T-cell (primary cell): ENCODE data around the gene TROAP. TPM values are rescaled to one million over a fixed set of nuclear protein-coding genes. Genes with fewer than 3 reads are reported as not detected.
"Not testable (repeated sequence)": the region's sequence is repeated elsewhere in the genome, so short reads cannot be mapped to it uniquely, and the experiment has no call there.

Source experiments
- ATAC-seq, 4 experiments: fragments of 200-7000 bp in 3 of 4; fragments of 150-1000 bp in 1 of 4; cut with Tn5 transposase; replicated peaks in 1 of 4; 1 replicate in 3 of 4; 2 replicates in 1 of 4; pipeline ENCODE4 v1.10.0; 2021; ENCODE audit warnings: moderate library complexity in 3 of 4, mild to moderate bottlenecking in 2 of 4, moderate number of reproducible peaks in 1 of 4
- CTCF ChIA-PET, 2 donors: fragments of 300-600 bp; sonication (Branson Sonifier 250); formaldehyde crosslinking; loops; one replicate each; lab custom pipeline; 2022; ENCODE audit warnings: antibody characterized with exemption in 2 of 2; lab: Charles Lee
- POLR2A ChIA-PET, 2 donors: fragments of 300-600 bp; sonication (Branson Sonifier 250); formaldehyde crosslinking; loops; one replicate each; lab custom pipeline; 2022; ENCODE audit warnings: antibody characterized with exemption in 2 of 2; lab: Charles Lee
- DNase-seq, 35 experiments: peaks; one replicate each; pipeline versions ENCODE4 v3.0.0 to v3.0.0-alpha.2; 2013 to 2023
- H3K27ac ChIP-seq: one replicate; pipeline ENCODE4 v1.5.1; 2013; ENCODE audit warnings: low read length
- H3K27me3 ChIP-seq, 2 experiments: replicated peaks in 1 of 2; 1 replicate in 1 of 2; 2 replicates in 1 of 2; pipeline versions ENCODE4 v1.6.1 to v1.7.0; 2013; ENCODE audit warnings: low read length in 1 of 2, mixed read lengths in 1 of 2; ENCODE audit not compliant: control insufficient read depth in 2 of 2, insufficient read depth in 2 of 2; ENCODE audit errors: extremely low read depth in 1 of 2
- H3K36me3 ChIP-seq, 2 donors: 1 replicate in 1 of 2; 2 replicates in 1 of 2; pipeline versions ENCODE4 v1.6.1 to v1.7.0; 2013; ENCODE audit warnings: low read length in 1 of 2; ENCODE audit not compliant: control insufficient read depth in 2 of 2, insufficient read depth in 1 of 2; ENCODE audit errors: extremely low read depth in 1 of 2
- H3K4me1 ChIP-seq, 2 experiments: 1 replicate in 1 of 2; 2 replicates in 1 of 2; pipeline versions ENCODE4 v1.6.1 to v1.7.0; 2013; ENCODE audit warnings: low read length in 2 of 2, mixed read lengths in 1 of 2; ENCODE audit not compliant: insufficient read depth in 2 of 2, control insufficient read depth in 1 of 2; ENCODE audit errors: extremely low read depth in 1 of 2
- H3K4me3 ChIP-seq, 2 donors: 1 replicate in 1 of 2; 2 replicates in 1 of 2; pipeline versions ENCODE4 v1.5.1 to v1.7.0; 2013; ENCODE audit warnings: mild to moderate bottlenecking in 2 of 2, low read length in 1 of 2, moderate library complexity in 1 of 2; ENCODE audit not compliant: control insufficient read depth in 1 of 2; ENCODE audit errors: extremely low read depth in 1 of 2
- H3K9me3 ChIP-seq: 2 replicates; pipeline ENCODE4 v1.7.0; 2013
- H3K27ac Mint-ChIP-seq, 2 donors: one replicate each; pipeline ENCODE4 v1.8.0; 2020 to 2021; ENCODE audit warnings: mild to moderate bottlenecking in 2 of 2, mixed read lengths in 2 of 2
- H3K27me3 Mint-ChIP-seq, 2 donors: one replicate each; pipeline ENCODE4 v1.8.0; 2021 to 2022; ENCODE audit warnings: mixed read lengths in 2 of 2
- H3K36me3 Mint-ChIP-seq: one replicate; pipeline ENCODE4 v1.8.0; 2021; ENCODE audit warnings: mixed read lengths
- H3K4me1 Mint-ChIP-seq, 3 donors: one replicate each; pipeline ENCODE4 v1.8.0; 2020 to 2022; ENCODE audit warnings: mixed read lengths in 3 of 3, mild to moderate bottlenecking in 1 of 3
- H3K4me3 Mint-ChIP-seq, 3 donors: one replicate each; pipeline ENCODE4 v1.8.0; 2020 to 2022; ENCODE audit warnings: mild to moderate bottlenecking in 3 of 3, mixed read lengths in 3 of 3, moderate library complexity in 3 of 3
- H3K9me3 Mint-ChIP-seq, 3 donors: one replicate each; pipeline ENCODE4 v1.8.0; 2020 to 2022; ENCODE audit warnings: mixed read lengths in 3 of 3
- WGBS: methylation state at CpG from one replicate; pipeline ENCODE4 v1.1.5; 2013; ENCODE audit warnings: missing lambda C conversion rate; ENCODE audit not compliant: insufficient coverage; 5-methylcytosine and 5-hydroxymethylcytosine counted together
- total RNA-seq, 35 experiments: library from RNA in 6 of 35; stranded (reverse) in 6 of 35; fragments of 120-200 nt in 1 of 35; gene quantifications; one replicate each; pipeline versions ENCODE4 v1.2.1 to v1.2.4 and lab custom pipeline; 2013 to 2026

TROAP gene
- total RNA-seq, 5 donors from 2014 or later (not counting 1 experiment from before 2014, with no cell fraction given): 0.98 to 1.9 (median 1.3) TPM

DNA sequence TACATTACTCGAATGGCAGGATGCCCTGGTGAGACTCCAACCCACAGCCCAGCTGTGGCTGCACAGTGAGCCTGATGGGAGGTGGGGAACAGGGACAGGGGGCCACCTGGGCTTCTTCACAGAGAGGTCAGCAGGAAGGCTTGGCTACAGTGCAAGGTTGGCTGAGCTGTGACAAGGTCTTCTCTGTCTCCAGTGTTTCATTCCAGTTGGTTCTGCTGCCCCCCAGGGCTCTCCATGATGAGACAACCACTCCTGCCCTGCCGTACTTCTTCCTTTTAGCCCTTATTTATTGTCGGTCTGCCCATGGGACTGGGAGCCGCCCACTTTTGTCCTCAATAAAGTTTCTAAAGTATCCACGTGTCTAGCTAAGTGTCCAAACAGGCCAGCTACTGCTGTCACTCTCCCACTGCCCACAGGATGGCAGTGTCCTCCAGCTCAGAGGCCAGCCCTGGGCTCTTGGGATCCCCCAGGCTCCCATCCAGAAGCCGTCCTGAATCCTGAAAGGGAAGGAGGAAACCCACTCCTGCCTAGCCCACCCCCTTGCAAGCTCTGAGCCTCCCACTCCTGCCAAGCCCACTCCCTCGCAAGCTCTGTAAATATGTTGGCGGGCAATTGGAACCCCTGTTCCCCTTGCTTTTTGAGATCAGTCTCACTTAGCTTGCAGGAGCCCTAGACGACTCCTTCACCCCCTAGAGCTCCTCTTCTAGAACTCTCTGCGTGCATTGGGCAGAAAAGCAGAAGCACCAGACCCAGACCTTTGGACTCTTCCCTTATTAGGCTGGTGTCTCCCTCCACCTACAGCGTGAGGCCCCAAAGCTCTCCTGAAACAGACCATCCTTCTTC lies 8.5 kb downstream of the TROAP start:
- Mint-ChIP-seq H3K4me1 (peaks cover 1 to 15% (median 6%) of the 10 kb centered on the region in 3 donors), H3K4me3 (no peak overlapping the region), H3K27me3 (peaks cover 36 to 43% of the 10 kb centered on the region in 2 donors), H3K9me3 (no peaks in the 10 kb centered on the region), H3K36me3 (no peaks in the 10 kb centered on the region), H3K27ac (no peak overlapping the region)
- H3K4me1 ChIP-seq: peaks cover 0 to 14% of the 10 kb centered on the region in 2 experiments
- CTCF ChIA-PET: interaction anchor here (0.6 to 2.5 kb wide), 12 partner anchors 9 to 183 kb away, joined by 3 to 13 read pairs (median 4); partner anchors contain the start of gene TROAP (in 2 of the 2)
- no peak overlapping the region for H3K4me3 ChIP-seq
- no peaks in the 10 kb centered on the region for H3K36me3 ChIP-seq
- H3K27ac ChIP-seq: no peak overlapping the region
- no peak for DNase-seq
- H3K27me3 ChIP-seq: peaks cover 5 to 63% of the 10 kb centered on the region in 2 experiments
- POLR2A ChIA-PET: interaction anchor here in 1 of 2 donors (0.7 kb wide), 1 partner anchor 262 kb away, joined by 3 read pairs; no protein-coding TSS in a partner anchor
- H3K9me3 ChIP-seq: no peaks in the 10 kb centered on the region
- ATAC-seq: peak in 3 of 4 experiments; percentile 37 to 67 (median 50)
- WGBS: 86% methylated on average over 10 of the region's 11 CpGs

DNA sequence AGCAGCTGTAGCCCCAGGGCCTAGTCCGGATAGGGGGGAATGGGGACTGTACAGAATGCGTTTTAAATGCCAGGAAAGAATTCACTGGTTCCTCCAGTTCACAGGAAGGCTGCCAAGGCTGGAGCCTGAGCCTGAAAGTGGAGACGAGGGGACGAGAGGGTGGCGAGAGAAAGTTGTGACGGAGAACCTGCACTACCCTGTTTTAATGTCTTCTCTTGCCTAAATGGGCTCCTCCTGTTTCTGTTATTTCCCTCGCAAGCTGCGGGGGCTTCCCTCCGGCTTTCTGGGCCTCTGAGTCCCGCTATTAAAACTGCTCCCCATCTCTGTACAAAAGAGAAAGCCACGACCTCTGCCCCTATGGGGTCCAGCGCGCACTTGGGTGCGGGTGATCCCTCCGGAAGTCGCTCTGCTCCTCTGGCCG lies 9.4 kb downstream of the TROAP start:
- DNase-seq (no peak), ATAC-seq (no peak)
- WGBS: 81% methylated on average over 17 of the region's 17 CpGs
- peaks cover 10 to 23% (median 12%) of the 10 kb centered on the region in 3 donors for H3K4me1 Mint-ChIP-seq
- peaks cover 0 to 22% of the 10 kb centered on the region in 2 experiments for H3K4me1 ChIP-seq
- H3K27me3 ChIP-seq: peaks cover 7 to 71% of the 10 kb centered on the region in 2 experiments
- H3K9me3 Mint-ChIP-seq: no peaks in the 10 kb centered on the region
- peak overlapping the region in 2 of 3 donors; percentile 13 to 51 for H3K4me3 Mint-ChIP-seq
- no peaks in the 10 kb centered on the region for H3K36me3 ChIP-seq
- no peak overlapping the region for H3K4me3 ChIP-seq
- H3K9me3 ChIP-seq: no peaks in the 10 kb centered on the region
- H3K27me3 Mint-ChIP-seq: peaks cover 43 to 52% of the 10 kb centered on the region in 2 donors
- H3K27ac ChIP-seq: no peak overlapping the region
- peak overlapping the region in 1 of 2 donors; percentile 39 for H3K27ac Mint-ChIP-seq
- POLR2A ChIA-PET: no interaction called here
- H3K36me3 Mint-ChIP-seq: no peaks in the 10 kb centered on the region
- CTCF ChIA-PET: interaction anchor here (0.6 to 2.5 kb wide), 8 partner anchors 9 to 182 kb away, joined by 3 to 13 read pairs (median 8); partner anchors contain the start of gene TROAP (in 1 of the 2)

DNA sequence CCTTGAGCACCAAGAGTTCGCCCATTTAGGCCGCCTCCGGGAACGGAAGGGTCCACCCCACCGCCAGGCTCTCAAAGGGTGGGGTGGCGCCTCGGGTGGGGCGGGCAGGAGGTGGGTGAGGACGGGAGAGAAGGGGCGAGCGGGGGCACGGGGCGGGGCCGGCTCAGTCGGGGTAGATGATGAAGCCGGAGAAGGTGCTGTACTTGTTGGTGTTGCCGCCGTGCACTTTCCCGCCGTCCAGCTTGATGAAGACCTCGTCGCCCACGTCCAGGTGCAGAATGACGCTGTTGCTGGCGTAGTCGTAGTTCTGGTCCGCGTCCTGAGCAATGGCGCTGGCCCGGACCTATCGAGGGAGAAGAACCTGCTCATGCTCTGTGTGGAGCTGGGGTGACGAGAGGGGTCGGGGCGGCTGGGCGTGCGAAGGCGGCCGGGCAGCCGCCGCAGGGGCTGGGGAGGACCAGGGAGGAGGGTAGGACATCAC lies 9.9 kb downstream of the TROAP start:
- no peaks in the 10 kb centered on the region for H3K9me3 ChIP-seq
- no peaks in the 10 kb centered on the region for H3K9me3 Mint-ChIP-seq
- peaks cover 48 to 57% of the 10 kb centered on the region in 2 donors for H3K27me3 Mint-ChIP-seq
- H3K36me3 ChIP-seq: no peaks in the 10 kb centered on the region
- H3K4me1 ChIP-seq: peaks cover 2 to 27% of the 10 kb centered on the region in 2 experiments
- DNase-seq (no peak), ATAC-seq (no peak)
- no peak overlapping the region for H3K4me3 ChIP-seq
- 23% methylated on average over 35 of the region's 40 CpGs for WGBS
- ChIA-PET CTCF (interaction anchor here (0.6 to 2.5 kb wide), 3 partner anchors 10 to 56 kb away, joined by 6 to 12 read pairs (median 10); partner anchors contain the start of gene TROAP (in 1 of the 2)), POLR2A (interaction anchor here in 1 of 2 donors (0.7 kb wide), 1 partner anchor 374 kb away, joined by 6 read pairs; no protein-coding TSS in a partner anchor)
- H3K36me3 Mint-ChIP-seq: no peaks in the 10 kb centered on the region
- H3K27ac Mint-ChIP-seq: peak overlapping the region in 1 of 2 donors; percentile 39
- peaks cover 8 to 76% of the 10 kb centered on the region in 2 experiments for H3K27me3 ChIP-seq
- no peak overlapping the region for H3K27ac ChIP-seq
- H3K4me3 Mint-ChIP-seq: peak overlapping the region in 2 of 3 donors; percentile 28 to 51
- H3K4me1 Mint-ChIP-seq: peaks cover 15 to 28% (median 15%) of the 10 kb centered on the region in 3 donors

DNA sequence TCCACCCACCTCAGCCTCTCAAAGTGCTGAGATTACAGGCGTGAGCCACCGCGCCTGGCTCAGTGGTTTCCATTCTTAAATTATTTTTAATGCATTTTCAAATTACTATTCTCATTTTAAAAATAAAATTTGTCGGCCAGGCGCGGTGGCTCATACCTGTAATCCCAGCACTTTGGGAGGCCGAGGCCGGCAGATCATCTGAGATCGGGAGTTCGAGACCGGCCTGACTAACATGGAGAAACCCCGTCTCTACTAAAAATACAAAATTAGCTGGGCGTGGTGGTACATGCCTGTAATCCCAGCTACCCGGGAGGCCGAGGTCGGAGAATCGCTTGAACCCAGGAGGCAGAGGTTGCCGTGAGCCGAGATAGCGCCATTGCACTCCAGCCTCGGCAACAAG lies 10.7 kb downstream of the TROAP start:
- WGBS: 66% methylated on average over 8 of the region's 21 CpGs
- H3K27ac Mint-ChIP-seq, ATAC-seq, DNase-seq, H3K36me3 Mint-ChIP-seq, H3K4me3 ChIP-seq, H3K27ac ChIP-seq, H3K4me3 Mint-ChIP-seq, H3K9me3 ChIP-seq, H3K36me3 ChIP-seq, H3K9me3 Mint-ChIP-seq, POLR2A ChIA-PET: not testable (repeated sequence)
- Mint-ChIP-seq H3K4me1 (peaks cover 16 to 30% (median 18%) of the 10 kb centered on the region in 3 donors), H3K27me3 (peaks cover 53 to 65% of the 10 kb centered on the region in 2 donors)
- H3K27me3 ChIP-seq: peaks cover 16 to 84% of the 10 kb centered on the region in 2 experiments
- peaks cover 2 to 29% of the 10 kb centered on the region in 2 experiments for H3K4me1 ChIP-seq
- CTCF ChIA-PET: interaction anchor here (0.7 kb wide), 2 partner anchors 12 to 50 kb away, joined by 4 to 8 read pairs; no protein-coding TSS in a partner anchor

DNA sequence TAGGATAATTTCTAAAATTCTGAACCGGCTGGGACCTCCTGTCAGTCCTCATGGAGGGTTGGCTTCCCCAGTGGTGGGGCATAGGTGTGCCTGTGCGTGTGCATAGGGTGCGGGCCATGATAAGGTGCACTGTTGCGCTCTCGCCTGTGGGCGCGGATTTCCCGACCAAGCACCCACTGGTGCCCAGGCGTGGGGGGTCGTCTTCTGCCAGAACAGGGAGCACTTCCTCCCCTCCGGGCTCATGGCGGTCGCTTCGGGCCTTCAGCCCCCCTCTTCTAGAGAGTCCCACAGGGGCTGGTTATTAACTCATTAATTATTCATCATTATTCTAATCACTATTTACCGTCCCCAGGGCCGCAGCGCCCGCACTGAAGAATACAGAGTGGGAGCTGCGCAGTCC lies 11.2 kb downstream of the TROAP start:
- H3K9me3 Mint-ChIP-seq: no peaks in the 10 kb centered on the region
- CTCF ChIA-PET: interaction anchor here in 1 of 2 donors (1.4 kb wide), 1 partner anchor 24 kb away, joined by 5 read pairs; no protein-coding TSS in a partner anchor
- DNase-seq: no peak
- ATAC-seq: no peak
- peaks cover 2 to 29% of the 10 kb centered on the region in 2 experiments for H3K4me1 ChIP-seq
- H3K4me3 ChIP-seq: no peak overlapping the region
- H3K4me3 Mint-ChIP-seq: no peak overlapping the region
- H3K36me3 ChIP-seq: no peaks in the 10 kb centered on the region
- H3K27ac Mint-ChIP-seq: no peak overlapping the region
- POLR2A ChIA-PET: no interaction called here
- peaks cover 16 to 30% (median 18%) of the 10 kb centered on the region in 3 donors for H3K4me1 Mint-ChIP-seq
- H3K27me3 ChIP-seq: peaks cover 16 to 89% of the 10 kb centered on the region in 2 experiments
- peaks cover 58 to 69% of the 10 kb centered on the region in 2 donors for H3K27me3 Mint-ChIP-seq
- H3K36me3 Mint-ChIP-seq: no peaks in the 10 kb centered on the region
- no peaks in the 10 kb centered on the region for H3K9me3 ChIP-seq
- WGBS: 24% methylated on average over 11 of the region's 19 CpGs
- H3K27ac ChIP-seq: no peak overlapping the region

DNA sequence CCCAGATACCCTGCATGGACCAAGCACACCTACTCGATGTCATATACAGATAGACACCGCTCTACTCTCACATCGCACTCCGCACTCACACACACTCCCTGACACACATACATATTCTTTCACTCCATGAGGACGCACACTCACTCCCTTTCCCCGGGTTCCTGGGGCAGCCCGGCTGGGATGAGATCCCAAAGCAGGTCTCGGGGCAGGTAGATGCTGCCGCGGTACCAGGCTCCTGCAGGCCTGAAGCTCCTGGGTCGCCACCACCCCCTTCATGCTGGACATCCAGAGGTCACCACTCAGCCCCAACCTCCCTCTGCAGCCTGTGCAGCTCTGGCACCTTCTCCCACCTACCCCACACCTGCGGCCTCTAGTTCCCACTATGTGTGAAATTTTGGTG lies 11.6 kb downstream of the TROAP start:
- Histone ChIP-seq H3K4me1 (peaks cover 2 to 29% of the 10 kb centered on the region in 2 experiments), H3K27me3 (peaks cover 16 to 93% of the 10 kb centered on the region in 2 experiments), H3K9me3 (no peaks in the 10 kb centered on the region), H3K27ac (no peak overlapping the region), H3K4me3 (no peak overlapping the region), H3K36me3 (no peaks in the 10 kb centered on the region)
- Mint-ChIP-seq H3K27me3 (peaks cover 61 to 69% of the 10 kb centered on the region in 2 donors), H3K27ac (no peak overlapping the region), H3K9me3 (no peaks in the 10 kb centered on the region), H3K4me3 (no peak overlapping the region), H3K4me1 (peaks cover 16 to 30% (median 18%) of the 10 kb centered on the region in 3 donors), H3K36me3 (no peaks in the 10 kb centered on the region)
- DNase-seq: no peak
- POLR2A ChIA-PET: no interaction called here
- WGBS: 49% methylated on average over 8 of the region's 12 CpGs
- CTCF ChIA-PET: interaction anchor here in 1 of 2 donors (1.4 kb wide), 1 partner anchor 24 kb away, joined by 5 read pairs; no protein-coding TSS in a partner anchor
- ATAC-seq: no peak
